HuH-7 (cell line): ENCODE measurements around the gene LCP1.
"Not testable (repeated sequence)": the region's sequence is repeated elsewhere in the genome, so short reads cannot be mapped to it uniquely, and the experiment has no call there.

ENCODE experiments used
- DNase-seq: peaks from one replicate; pipeline ENCODE4 v3.0.0; 2011; ENCODE audit warnings: low spot score

LCP1 gene, protein sequence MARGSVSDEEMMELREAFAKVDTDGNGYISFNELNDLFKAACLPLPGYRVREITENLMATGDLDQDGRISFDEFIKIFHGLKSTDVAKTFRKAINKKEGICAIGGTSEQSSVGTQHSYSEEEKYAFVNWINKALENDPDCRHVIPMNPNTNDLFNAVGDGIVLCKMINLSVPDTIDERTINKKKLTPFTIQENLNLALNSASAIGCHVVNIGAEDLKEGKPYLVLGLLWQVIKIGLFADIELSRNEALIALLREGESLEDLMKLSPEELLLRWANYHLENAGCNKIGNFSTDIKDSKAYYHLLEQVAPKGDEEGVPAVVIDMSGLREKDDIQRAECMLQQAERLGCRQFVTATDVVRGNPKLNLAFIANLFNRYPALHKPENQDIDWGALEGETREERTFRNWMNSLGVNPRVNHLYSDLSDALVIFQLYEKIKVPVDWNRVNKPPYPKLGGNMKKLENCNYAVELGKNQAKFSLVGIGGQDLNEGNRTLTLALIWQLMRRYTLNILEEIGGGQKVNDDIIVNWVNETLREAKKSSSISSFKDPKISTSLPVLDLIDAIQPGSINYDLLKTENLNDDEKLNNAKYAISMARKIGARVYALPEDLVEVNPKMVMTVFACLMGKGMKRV

DNA sequence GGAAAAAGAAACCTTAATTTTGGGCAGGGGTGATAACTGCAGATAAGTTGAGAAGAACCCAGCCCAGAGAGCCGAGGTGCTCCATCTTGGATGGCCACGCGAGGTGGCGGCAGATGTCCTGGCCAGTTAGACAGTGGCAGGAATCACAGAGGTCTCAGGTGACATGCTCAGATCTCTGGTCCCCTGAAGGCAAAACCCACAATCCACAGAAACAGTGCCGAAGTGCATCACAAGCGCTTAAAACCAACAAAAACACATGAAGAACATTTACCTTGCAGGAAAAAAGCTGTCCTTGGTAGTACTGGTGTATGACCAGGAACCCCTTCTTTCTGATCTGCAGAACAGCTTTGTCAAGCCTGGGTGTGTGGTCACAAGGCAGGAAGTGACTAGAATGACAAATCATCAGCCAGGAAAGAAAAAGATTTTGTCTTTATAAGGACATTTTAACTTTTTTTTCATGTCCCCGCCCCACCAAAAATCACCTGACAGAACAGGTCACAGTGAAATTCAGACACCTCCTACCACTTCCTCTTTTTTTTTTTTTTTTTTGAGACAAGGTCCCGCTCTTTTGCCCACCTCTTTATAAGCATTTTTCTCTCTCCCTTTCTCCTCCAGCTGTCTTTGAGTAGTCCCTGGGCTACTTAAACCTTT lies at the start of gene LCP1:
TSS of gene LCP1 (minus strand) at position 338 of the 651 bp plus-strand sequence. CDS start 22,515 bp downstream, outside the sequence.
- DNase-seq: no peak

DNA sequence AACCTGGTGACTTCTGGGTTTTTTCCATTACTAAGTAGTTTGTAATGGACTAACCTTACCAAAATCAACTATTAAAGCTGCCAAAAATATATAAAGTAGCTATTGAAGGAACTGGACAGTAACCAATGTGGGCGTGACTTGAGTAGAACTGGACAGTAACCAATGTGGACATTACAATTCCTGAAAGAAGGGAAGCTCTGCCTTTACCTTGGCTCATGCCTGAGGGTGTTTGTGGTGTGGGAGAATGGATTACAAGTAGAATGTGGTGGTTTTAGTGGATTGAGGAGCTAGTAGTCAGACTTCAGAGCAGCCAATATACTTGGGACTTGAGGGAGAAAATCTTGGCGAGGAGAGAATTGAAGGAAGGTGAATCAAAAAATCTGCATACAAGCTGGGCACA lies 47.3 kb upstream of the LCP1 start:
- no peak for DNase-seq

DNA sequence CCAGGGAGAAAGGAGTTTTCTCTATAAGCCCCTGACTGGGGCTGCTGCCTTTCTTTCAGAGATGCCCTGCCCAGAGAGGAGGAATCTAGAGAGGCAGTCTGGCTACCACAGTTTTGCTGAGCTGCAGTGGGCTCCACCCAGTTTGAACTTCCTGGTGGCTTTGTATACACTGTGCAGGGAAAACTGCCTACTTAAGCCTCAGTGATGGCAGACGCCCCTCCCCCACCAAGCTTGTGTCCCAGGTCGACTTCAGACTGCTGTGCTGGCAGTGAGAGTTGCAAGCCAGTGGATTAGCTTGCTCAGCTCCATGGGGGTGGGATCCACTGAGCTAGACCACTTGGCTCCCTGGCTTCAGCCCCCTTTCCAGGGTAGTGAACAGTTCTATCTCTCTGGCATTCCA lies 38.3 kb upstream of the LCP1 start:
- peak; percentile 13 for DNase-seq

DNA sequence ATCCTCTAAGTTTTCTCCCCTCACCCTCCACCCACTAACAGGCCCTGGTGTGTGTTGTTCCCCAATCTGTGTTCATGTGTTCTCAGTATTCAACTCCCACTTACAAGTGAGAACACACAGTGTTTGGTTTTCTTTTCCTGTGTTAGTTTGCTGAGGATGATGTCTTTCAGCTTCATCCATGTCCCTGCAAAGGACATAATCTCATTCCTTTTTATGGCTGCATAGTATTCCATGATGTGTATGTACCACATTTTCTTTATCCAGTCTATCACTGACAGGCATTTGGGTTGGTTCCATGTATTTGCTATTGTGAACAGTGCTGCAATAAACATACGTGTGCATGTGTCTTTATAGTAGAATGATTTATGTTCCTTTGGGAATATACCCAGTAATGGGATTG lies 32.8 kb upstream of the LCP1 start:
- DNase-seq: not testable (repeated sequence)

DNA sequence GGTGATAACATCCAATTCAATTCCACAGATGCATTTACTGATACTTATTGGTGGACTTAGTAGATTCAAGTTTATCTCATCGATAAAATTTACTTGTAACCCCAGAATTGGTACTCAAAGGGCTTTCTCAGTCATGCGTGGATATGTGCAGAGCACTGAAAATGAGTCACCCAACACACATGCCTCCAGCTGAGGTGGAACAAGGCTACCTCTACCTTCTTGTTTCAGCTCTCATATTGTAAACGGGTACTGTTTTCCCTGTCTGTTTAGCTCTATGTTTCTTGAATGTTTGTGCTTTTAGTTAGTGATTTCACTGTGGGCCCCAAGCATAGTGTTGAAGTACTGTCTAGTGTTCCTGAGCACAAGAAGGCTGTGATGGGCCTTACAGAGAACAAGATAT lies 31.3 kb upstream of the LCP1 start:
- no peak for DNase-seq

DNA sequence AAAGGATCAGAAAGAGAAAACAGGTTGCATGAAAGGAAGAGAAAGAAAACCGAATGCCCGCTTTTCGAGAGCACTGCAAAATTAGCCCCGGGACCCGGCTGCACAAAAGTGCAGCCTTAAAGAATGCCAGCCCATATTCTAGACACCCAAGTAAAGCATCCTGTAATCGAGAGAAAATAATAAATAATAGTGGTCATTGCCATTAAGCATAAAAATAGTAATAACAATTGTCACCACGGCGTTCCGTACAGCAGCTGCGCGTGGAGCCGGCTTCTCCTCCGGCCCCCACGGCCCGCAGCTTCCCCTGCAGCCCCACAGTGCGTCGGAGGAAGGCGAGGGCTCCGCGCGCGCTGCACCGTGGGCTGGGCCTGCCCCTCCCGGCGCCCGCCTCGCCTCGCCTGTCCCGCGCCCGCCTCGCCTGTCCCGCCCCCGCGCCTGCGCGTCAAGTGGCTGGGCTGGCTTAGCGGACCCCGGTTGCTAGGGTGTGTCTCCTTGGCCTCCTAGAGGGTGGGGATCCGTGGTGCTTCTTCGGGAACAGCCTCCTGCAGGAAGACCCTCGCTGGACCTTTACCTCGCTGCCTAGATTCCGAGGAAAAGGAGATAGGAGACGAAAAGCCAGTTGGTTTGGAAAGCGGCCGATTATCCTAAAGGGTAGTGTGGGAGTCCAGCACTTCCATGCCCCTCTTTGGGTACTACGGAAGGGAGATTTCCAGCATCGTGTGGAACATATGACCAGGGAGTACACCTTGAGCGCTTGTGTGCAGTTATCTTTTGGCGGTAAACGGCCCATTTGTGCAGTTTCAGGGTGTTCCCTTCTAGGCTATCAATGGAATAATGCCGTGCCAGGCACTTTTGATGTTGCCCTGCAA lies 29.7 kb upstream of the LCP1 start, which contains the start of gene LRRC63:
TSS of gene LRRC63 (plus strand) at position 446 of the 869 bp plus-strand sequence. CDS start 1,107 bp downstream, outside the sequence.
- DNase-seq: peak; percentile 79

DNA sequence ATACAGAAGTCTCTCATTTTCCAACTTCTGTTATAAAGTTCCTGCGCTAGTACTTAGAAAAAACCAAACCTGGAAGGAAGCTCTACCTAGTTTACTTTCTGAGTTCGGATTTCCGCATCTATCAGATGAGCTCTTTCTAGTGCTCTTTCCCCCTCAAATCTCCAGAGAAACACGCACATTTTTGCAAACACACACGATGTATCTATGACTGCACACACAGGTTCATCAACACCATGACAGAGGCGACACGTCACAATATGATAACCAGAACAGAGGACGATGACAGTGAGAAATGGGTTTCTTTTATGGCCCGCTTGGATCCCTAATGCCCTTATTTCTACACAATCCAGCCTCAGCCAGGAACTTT lies 29.1 kb upstream of the LCP1 start:
- DNase-seq: peak; percentile 37

DNA sequence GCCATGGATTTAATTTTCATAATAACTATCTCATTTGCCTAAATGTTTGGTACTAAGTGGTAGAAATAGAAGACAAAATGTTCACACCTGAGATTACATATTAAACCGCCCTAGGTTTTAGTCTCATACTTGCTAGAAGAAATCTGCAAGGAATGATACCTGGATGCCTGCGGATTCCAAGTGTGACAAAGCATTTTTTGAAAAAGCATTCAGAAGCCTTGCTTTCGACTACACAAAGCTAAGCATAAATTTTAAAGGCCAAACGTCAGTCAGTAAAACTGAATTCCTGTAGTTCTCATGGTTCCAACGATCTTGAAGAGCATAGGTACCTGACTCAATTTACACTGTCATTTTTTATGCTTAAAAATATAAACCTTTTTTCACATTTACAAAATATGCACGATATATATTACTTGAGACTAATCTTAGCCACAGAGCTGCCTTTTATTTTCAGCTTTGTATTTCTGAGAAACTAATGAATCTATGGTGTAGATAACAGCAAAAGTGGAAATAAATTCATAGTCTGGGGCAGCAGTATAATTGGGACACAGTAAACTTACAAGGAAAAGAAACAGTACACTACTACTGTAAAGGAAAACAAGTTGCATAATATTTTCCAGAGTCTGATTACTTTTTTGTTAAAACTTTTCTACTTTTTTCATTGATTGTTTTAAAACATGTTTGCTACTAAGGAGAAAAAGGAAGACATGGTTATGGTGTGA lies 28.5 kb upstream of the LCP1 start:
- DNase-seq: no peak

DNA sequence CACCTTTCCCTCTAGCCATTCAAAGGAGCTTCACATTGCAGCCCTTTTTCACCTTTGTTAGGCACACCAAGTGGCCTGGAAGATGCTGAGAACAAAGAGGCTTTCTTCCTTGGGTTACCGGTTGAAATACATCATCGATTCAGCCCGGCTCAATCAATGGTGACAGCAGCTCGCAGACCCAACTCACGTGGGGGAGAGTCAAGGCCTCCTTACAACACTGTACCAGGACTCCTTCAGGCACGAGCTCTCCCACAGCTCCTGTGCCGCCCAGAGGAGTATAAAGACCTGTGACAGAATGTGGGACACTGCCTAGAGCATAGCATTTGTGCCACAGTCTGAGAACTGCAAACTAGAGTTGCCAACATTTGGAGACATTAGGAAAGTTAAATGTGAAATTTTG lies 25.9 kb upstream of the LCP1 start:
- DNase-seq: no peak

DNA sequence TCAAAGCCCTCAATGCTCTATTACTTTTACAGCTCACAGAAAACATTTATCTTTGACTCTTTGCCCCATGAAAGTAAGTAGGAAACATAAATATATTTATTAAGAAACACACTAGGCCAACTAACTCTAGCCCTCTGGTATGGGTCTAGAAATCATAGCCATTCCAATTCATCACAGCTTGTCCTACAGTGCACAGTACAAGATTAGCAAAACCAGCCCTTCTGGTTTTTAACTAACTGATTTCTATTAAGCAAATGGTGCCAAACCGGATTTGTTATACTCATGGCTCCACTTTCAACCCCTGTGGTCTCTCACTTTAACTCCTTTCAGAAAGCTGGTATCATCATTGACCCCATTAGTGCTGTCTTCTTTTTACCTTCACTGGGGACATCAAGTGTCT lies 24.2 kb upstream of the LCP1 start:
- DNase-seq: no peak

DNA sequence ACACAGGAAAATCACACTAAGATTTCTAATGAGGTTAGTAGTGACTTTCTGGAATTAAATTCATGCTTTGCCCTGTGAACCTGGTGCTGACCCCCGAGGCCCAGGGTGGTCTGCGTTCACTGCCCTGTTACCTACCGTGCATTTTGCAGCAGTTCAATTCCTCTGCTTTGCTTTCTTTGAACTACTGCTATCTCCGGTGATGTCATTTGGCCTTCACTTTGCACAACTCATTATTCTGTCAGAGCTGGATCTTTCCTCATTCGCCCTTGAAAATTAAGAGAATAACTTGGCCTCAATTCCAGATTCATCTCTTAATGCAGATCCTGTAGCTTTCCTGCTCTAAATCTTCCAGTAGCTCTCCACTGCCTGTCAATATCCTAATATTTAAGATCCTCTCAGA lies 21.0 kb upstream of the LCP1 start:
- no peak for DNase-seq

DNA sequence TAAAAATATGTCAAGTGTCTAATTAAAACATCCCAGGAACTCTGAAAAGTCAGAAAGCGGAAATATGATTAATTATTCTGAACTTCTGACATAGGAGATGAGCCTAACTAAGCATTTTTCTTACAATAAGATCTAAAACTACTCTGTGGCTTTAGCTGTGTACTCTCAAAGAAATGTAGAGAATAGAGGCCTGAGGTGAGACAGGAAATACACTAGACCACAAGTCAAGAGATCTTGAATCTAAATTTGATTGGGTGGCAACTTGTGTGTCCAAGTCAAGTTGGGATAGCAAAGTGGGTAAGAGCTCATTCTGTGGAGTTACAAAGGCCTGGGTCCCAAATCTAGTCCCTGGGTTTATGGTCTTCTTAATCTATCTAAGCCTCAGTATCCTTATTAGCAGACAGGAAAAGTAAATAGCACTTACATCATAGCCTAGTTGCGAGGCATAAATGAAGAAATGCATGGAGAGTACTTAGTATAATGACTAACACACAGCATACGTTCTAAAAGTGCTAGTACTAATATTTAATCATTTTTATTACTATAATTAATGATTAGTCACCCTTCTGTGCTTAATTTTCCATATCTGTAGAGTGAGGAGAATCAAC lies 20.3 kb upstream of the LCP1 start:
- DNase-seq: no peak

DNA sequence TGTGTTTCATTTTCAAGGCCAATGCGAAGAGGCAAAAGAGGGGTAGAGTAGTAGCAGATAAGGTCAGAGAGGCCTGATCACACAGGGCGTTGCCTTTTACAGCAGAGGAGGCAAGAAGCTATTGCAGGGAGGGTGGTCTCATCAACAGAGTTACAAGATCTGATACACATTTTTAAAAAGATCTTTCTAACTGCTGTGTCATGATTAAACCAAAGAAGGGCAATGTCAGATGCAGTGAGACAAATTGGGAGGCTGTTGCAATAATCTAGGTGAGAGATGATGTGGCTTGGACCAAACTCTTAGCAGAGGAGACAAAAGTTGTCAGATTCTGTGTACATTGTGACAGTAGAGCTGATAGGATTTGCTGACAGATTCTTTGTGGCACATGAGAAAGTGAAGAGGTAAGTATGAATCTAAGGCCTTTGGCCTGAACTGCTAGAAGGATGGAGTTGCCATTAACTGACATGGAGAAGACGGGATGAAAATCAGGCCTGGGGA lies 16.8 kb upstream of the LCP1 start:
- DNase-seq: no peak

DNA sequence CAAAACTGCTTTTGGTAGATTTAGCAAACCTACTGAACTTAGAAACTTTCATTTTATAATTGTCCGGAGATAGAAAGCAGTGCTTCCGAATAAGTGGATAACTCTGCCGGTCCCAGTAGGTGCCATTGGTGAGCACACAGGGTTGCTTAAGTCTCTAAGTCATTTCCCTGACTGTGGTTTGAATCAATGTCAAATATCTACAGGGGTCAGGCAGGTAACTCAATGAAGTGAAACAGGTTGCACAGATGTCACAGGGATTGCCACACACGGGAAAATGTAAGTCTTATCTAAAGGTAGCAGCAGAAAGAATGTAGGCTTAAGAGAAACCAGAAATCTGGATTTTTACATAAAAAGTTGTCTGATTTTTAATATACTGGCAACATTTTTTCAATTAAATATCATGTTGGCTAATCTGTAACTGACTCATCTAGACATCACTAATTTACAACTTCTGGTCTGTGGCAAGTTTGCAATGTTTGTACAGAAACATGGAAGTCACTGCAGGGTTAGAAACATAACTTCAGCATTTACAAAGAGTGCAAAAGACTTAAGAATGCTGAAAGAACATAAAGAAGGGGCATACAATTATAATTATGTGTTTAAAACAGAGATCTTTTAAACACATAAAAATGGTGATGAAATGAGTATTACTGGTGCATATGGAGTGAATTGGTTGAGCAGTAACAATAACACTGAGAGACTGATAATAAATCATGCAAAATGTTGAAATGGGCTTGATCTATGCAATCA lies 15.5 kb upstream of the LCP1 start:
- DNase-seq: no peak

DNA sequence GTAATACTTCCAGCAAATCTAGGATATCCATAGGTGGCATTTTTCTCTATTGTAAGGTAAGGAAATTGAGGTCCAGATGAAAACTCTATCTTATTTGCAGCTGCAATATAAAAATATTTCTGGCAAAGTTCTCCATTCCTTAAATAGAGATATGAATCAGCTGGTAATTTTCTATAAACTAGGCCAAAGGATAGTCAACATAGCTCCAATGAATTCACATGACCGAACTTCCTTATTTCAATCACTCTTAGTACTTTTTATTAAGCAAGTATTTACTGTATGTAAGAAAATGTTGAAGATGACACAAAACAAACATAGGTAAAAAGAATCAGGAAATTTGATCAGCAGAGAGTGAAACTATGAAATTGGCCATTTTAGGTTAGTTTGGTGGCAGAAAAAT lies 13.0 kb upstream of the LCP1 start:
- DNase-seq: no peak

DNA sequence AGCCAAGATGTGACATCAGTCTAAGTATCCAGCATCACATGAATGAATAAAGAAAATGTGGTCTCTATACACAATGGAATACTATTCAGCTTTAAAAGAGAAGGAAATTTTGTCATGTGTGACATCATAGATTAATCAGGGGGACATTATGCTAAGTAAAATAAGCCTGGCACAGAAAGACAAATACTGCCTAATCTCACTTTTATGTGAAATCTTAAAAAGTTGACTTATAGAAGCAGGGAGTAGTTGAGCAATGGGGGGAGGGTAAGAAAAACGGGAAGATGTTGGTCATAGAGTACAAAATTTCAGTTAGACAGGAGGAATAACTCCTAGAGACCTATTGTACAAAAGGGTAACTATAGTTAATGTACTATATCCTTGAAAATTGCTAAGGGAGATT lies 10.4 kb upstream of the LCP1 start:
- DNase-seq: no peak

DNA sequence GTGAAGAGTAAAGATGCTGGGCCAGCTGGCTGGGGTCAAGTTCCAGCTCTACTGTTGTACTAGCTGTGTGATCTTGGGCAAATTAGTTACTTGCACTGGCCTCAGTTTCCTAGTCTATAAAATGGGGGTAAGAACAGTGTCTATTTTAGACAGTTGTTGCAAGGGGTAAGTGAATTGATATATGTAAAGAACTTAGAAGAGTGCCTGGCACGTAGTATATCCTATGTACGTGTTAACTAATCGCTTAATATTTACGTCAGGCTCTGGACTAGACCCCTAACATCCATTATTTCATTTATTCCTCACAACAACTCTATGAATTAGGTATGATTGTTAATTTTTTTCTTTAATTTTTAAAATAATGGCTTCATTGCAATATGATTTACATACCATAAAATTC lies 3.7 kb upstream of the LCP1 start:
- no peak for DNase-seq

DNA sequence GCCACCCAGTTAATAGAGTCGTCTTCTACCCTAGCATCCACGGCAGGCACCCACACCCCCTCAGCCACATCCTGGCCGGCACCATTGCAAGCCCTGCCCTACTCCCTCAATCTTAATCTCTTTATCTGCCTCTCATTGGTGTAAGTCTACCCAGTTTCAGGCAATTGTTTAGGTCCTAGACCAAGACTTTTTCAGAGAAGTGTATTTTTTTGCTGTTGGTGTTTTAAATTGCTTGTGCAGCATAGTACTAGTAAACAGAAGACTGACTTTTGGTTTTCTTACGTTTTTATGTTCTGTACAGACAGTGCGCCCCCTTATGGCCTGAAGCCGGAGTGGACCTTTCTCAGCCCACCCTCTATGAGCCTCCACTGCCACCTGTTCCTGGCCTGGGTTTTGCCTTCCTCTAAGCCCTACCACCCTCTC lies 2.3 kb upstream of the LCP1 start:
- peak; percentile 34 for DNase-seq

DNA sequence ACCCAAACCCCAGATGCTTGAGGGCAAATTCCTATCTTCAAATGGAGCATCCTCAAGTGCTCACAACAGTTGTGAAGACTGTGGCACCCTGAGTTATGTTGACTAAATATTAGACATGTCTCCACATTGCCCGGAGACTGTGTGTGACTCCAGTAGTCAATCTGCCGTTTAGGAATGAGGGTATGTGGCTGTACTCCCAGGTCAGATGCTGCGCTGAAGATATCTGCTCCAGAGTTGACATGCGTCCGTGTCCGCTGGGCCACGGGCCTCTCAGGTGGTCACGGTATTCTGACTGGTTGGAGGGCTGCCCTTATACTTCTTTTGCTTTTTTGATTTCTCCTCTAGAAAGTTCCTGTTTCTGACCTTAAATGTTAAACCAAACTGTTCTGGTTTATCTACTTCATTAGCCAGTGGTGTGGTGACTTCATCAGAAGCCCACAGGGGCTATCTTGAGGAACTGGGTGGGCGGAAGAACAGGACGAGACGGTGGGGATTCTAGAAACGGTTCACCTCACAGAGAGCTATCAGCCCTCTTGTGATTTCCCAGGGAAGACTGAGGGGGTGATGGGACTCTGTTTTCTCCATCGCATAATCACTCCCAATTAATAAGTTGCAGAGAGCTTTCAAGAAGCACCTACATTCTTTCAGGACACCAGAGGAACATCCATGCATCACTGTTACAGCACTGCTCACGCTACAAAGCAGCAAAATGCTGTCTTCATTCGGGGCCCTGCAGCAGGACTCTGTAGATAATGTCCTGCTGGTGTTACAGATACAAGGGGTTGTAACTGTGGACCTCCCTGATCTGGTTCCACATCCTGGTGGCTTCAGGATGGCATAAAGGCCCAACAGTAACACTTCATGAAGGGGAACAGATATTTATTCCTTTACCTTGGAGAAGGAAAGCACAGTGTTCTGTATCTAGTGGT lies 1.3 kb upstream of the LCP1 start:
- DNase-seq: no peak
